ENCODE measurements around the gene RFPL1. TPM values are rescaled to one million over a fixed set of nuclear protein-coding genes. Genes with fewer than 3 reads are reported as not detected.

Gene RFPL1
- total RNA-seq, 6 donors from 2014 or later: not detected

GRCh38 chr22:29427176-29427760 is 11.1 kb upstream of the RFPL1 start:
- H3K27ac ChIP-seq: no peak overlapping the region
- peaks cover 0 to 2% (median 0%) of the 10 kb centered on the region in 4 donors for H3K4me1 ChIP-seq
- ATAC-seq (ENCODE audit: low FRiP score in 2 of 2) (no peak), DNase-seq (no peak)
- no peak overlapping the region for H3K4me3 ChIP-seq
- TF ChIP-seq POLR2A (IDR thresholded peaks at IDR 0.05) (no peak), EP300 (IDR thresholded peaks at IDR 0.05) (no peak), CTCF (IDR thresholded peaks at IDR 0.05) (no peak), POLR2AphosphoS5 (IDR thresholded peaks at IDR 0.05) (no peak)
- 67 to 78% methylated on average over 1 to 2 of the region's 2 CpGs for WGBS, 2 donors
- no peaks in the 10 kb centered on the region for H3K9me3 ChIP-seq
- no peaks in the 10 kb centered on the region for H3K36me3 ChIP-seq
- H3K27me3 ChIP-seq: no peaks in the 10 kb centered on the region

- H3K27me3 ChIP-seq: no peaks in the 10 kb centered on the region
- TF ChIP-seq POLR2A (IDR thresholded peaks at IDR 0.05) (no peak), POLR2AphosphoS5 (IDR thresholded peaks at IDR 0.05) (no peak), EP300 (IDR thresholded peaks at IDR 0.05) (no peak), CTCF (IDR thresholded peaks at IDR 0.05) (no peak)
- H3K36me3 ChIP-seq: no peaks in the 10 kb centered on the region
- H3K4me3 ChIP-seq: no peak overlapping the region
- no peaks in the 10 kb centered on the region for H3K9me3 ChIP-seq
- H3K27ac ChIP-seq: no peak overlapping the region
- DNase-seq (peak in 1 of 2 donors; percentile 54), ATAC-seq (ENCODE audit: low FRiP score in 2 of 2) (no peak)
- H3K4me1 ChIP-seq: peaks cover 0 to 4% (median 0%) of the 10 kb centered on the region in 4 donors
- WGBS, 2 donors: 46 to 48% methylated on average over 5 of the region's 5 CpGs
These were observed 6.4 kb upstream of the RFPL1 start for GRCh38 chr22:29431986-29432385.

GRCh38 chr22:29433856-29434255 is 4.5 kb upstream of the RFPL1 start:
- Histone ChIP-seq H3K36me3 (no peaks in the 10 kb centered on the region), H3K4me3 (no peak overlapping the region), H3K27ac (no peak overlapping the region), H3K9me3 (no peaks in the 10 kb centered on the region), H3K4me1 (peaks cover 0 to 4% (median 0%) of the 10 kb centered on the region in 4 donors), H3K27me3 (no peaks in the 10 kb centered on the region)
- WGBS, 2 donors: 95 to 97% methylated on average over 3 of the region's 3 CpGs
- ATAC-seq (ENCODE audit: low FRiP score in 2 of 2): no peak
- TF ChIP-seq CTCF (IDR thresholded peaks at IDR 0.05) (no peak), POLR2A (IDR thresholded peaks at IDR 0.05) (no peak), POLR2AphosphoS5 (IDR thresholded peaks at IDR 0.05) (no peak), EP300 (IDR thresholded peaks at IDR 0.05) (no peak)
- no peak for DNase-seq

GRCh38 chr22:29434288-29434687 is 4.1 kb upstream of the RFPL1 start:
- WGBS, 2 donors: 88 to 89% methylated on average over 7 of the region's 7 CpGs
- Histone ChIP-seq H3K27me3 (no peaks in the 10 kb centered on the region), H3K9me3 (no peaks in the 10 kb centered on the region), H3K4me1 (peaks cover 0 to 4% (median 0%) of the 10 kb centered on the region in 4 donors), H3K4me3 (no peak overlapping the region), H3K36me3 (no peaks in the 10 kb centered on the region), H3K27ac (no peak overlapping the region)
- no peak for DNase-seq
- no peak for ATAC-seq (ENCODE audit: low FRiP score in 2 of 2)
- TF ChIP-seq CTCF (IDR thresholded peaks at IDR 0.05) (no peak), POLR2AphosphoS5 (IDR thresholded peaks at IDR 0.05) (no peak), EP300 (IDR thresholded peaks at IDR 0.05) (no peak)

Measured in upper lobe of left lung (tissue), 6 donors.